ENCODE data around the gene PRKAB2. TPM values are rescaled to one million over a fixed set of nuclear protein-coding genes. Genes with fewer than 3 reads are reported as not detected.

PRKAB2 gene
- total and polyA plus RNA-seq, 2 of the 13 experiments (the other 11 are each of a cell fraction or from before 2014, with no cell fraction given), result 44.0 to 118 TPM

- TF ChIP-seq MLX (CRISPR knock-in tag; IDR thresholded peaks at IDR 0.05) (no peak), HNF1A (IDR thresholded peaks at IDR 0.05; ENCODE audit: low read depth) (no peak), HNF1A (CRISPR knock-in tag; IDR thresholded peaks at IDR 0.05; ENCODE audit: borderline replicate concordance) (no peak; the same call in 1 of the 2 replicates), SPEN (CRISPR knock-in tag; IDR thresholded peaks at IDR 0.05; ENCODE audit: low read depth) (no peak), SOX13 (IDR thresholded peaks at IDR 0.05) (no peak), SOX13 (CRISPR knock-in tag; conservative IDR thresholded peaks at IDR 0.05 in 1 of 2, IDR thresholded peaks at IDR 0.05 in 1 of 2) (peak in 1 of 2 experiments; percentile 75; a peak in 2 of 4 replicates), RFX5 (IDR thresholded peaks at IDR 0.05; ENCODE audit: low read depth, low read length) (no peak), PTBP1 (IDR thresholded peaks at IDR 0.05; ENCODE audit: low read depth, low read length, poor library complexity, severe bottlenecking) (no peak), EP300 (IDR thresholded peaks at IDR 0.05; ENCODE audit: low read depth in 2 of 2, low read length in 2 of 2) (peak in 1 of 2 experiments; percentile 49; a peak in 2 of 4 replicates), EP300 (CRISPR knock-in tag; IDR thresholded peaks at IDR 0.05; ENCODE audit: borderline replicate concordance) (peak; percentile 16; the same call in 1 of the 2 replicates), ZNF441 (CRISPR knock-in tag; IDR thresholded peaks at IDR 0.05; ENCODE audit: borderline replicate concordance) (no peak), AGO2 (optimal IDR thresholded peaks at IDR 0.05; ENCODE audit: low read depth, low read length) (peak; percentile 53), ZNF329 (CRISPR knock-in tag; IDR thresholded peaks at IDR 0.05; ENCODE audit: low read depth) (no peak), BCL6 (CRISPR knock-in tag; IDR thresholded peaks at IDR 0.05) (peak; percentile 90), CC2D1A (CRISPR knock-in tag; IDR thresholded peaks at IDR 0.05) (no peak), HOMEZ (CRISPR knock-in tag; IDR thresholded peaks at IDR 0.05; ENCODE audit: low read depth) (no peak), HNF4G (IDR thresholded peaks at IDR 0.05; ENCODE audit: borderline replicate concordance, low read depth, low read length) (0 out of 2 replicates have a peak, but pooled peaks have one; percentile 33), HNF4G (CRISPR knock-in tag; IDR thresholded peaks at IDR 0.05; ENCODE audit: borderline replicate concordance, low read depth) (no peak), MXD3 (CRISPR knock-in tag; IDR thresholded peaks at IDR 0.05) (no peak), KLF16 (CRISPR knock-in tag; IDR thresholded peaks at IDR 0.05) (0 out of 4 replicates have a peak, but pooled peaks of 1 of the 2 experiments have one; percentile 34), SMARCE1 (IDR thresholded peaks at IDR 0.05; ENCODE audit: borderline replicate concordance) (no peak), ZNF484 (CRISPR knock-in tag; IDR thresholded peaks at IDR 0.05; ENCODE audit: borderline replicate concordance, low read depth) (no peak), ZNF772 (CRISPR knock-in tag; IDR thresholded peaks at IDR 0.05) (no peak), EHMT2 (IDR thresholded peaks at IDR 0.05; ENCODE audit: borderline replicate concordance, low read depth, low read length) (no peak), ZNF841 (CRISPR knock-in tag; IDR thresholded peaks at IDR 0.05; ENCODE audit: borderline replicate concordance) (no peak), TCF7L2 (IDR thresholded peaks at IDR 0.05; ENCODE audit: low read depth, low read length) (no peak)
Measured at GRCh38 chr1:147211577-147211976, 39.3 kb upstream of the PRKAB2 start (continued).
